ENCODE data around the gene TXNRD2. TPM values are rescaled to one million over a fixed set of nuclear protein-coding genes. Genes with fewer than 3 reads are reported as not detected.

TXNRD2 gene
- polyA plus RNA-seq, 1 donor from 2014 or later = 4.1 TPM

GRCh38 chr22:19961868-19962245, 20.2 kb upstream of the TXNRD2 start:
- no peaks in the 10 kb centered on the region for H3K79me2 ChIP-seq (replicated peaks; ENCODE audit: insufficient read depth, low read length)
- H3K9ac ChIP-seq (ENCODE audit: low read length) = no peak overlapping the region
- no peaks in the 10 kb centered on the region for H3F3A ChIP-seq (ENCODE audit: insufficient read depth, low read length, poor library complexity, severe bottlenecking)
- no peaks in the 10 kb centered on the region for H3K9me3 ChIP-seq (ENCODE audit: low read length)
- H2AFZ ChIP-seq (ENCODE audit: low read depth, low read length) = no peak overlapping the region
- H3K36me3 ChIP-seq (ENCODE audit: insufficient read depth, low read length) = no peaks in the 10 kb centered on the region
- H3K27ac ChIP-seq (ENCODE audit: low read length) = no peak overlapping the region
- H3K4me3 ChIP-seq (ENCODE audit: low read length) = no peak overlapping the region
- no peak for TF ChIP-seq EP300 (conservative IDR thresholded peaks at IDR 0.05; ENCODE audit: poor library complexity, severe bottlenecking)
- no peak for TF ChIP-seq SMC3 (conservative IDR thresholded peaks at IDR 0.05; ENCODE audit: poor library complexity)
- TF ChIP-seq POLR2AphosphoS5 (IDR thresholded peaks at IDR 0.05) = no peak
- TF ChIP-seq MXI1 (conservative IDR thresholded peaks at IDR 0.05; ENCODE audit: poor library complexity, severe bottlenecking) = no peak
- TF ChIP-seq, protein P1, sequence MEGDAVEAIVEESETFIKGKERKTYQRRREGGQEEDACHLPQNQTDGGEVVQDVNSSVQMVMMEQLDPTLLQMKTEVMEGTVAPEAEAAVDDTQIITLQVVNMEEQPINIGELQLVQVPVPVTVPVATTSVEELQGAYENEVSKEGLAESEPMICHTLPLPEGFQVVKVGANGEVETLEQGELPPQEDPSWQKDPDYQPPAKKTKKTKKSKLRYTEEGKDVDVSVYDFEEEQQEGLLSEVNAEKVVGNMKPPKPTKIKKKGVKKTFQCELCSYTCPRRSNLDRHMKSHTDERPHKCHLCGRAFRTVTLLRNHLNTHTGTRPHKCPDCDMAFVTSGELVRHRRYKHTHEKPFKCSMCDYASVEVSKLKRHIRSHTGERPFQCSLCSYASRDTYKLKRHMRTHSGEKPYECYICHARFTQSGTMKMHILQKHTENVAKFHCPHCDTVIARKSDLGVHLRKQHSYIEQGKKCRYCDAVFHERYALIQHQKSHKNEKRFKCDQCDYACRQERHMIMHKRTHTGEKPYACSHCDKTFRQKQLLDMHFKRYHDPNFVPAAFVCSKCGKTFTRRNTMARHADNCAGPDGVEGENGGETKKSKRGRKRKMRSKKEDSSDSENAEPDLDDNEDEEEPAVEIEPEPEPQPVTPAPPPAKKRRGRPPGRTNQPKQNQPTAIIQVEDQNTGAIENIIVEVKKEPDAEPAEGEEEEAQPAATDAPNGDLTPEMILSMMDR (IDR thresholded peaks at IDR 0.05; ENCODE audit: poor library complexity, severe bottlenecking) = no peak
- TF ChIP-seq RAD21 (conservative IDR thresholded peaks at IDR 0.05) = no peak
- TF ChIP-seq TAF1 (IDR thresholded peaks at IDR 0.05; ENCODE audit: low read depth) = no peak
- TF ChIP-seq, protein P2, sequence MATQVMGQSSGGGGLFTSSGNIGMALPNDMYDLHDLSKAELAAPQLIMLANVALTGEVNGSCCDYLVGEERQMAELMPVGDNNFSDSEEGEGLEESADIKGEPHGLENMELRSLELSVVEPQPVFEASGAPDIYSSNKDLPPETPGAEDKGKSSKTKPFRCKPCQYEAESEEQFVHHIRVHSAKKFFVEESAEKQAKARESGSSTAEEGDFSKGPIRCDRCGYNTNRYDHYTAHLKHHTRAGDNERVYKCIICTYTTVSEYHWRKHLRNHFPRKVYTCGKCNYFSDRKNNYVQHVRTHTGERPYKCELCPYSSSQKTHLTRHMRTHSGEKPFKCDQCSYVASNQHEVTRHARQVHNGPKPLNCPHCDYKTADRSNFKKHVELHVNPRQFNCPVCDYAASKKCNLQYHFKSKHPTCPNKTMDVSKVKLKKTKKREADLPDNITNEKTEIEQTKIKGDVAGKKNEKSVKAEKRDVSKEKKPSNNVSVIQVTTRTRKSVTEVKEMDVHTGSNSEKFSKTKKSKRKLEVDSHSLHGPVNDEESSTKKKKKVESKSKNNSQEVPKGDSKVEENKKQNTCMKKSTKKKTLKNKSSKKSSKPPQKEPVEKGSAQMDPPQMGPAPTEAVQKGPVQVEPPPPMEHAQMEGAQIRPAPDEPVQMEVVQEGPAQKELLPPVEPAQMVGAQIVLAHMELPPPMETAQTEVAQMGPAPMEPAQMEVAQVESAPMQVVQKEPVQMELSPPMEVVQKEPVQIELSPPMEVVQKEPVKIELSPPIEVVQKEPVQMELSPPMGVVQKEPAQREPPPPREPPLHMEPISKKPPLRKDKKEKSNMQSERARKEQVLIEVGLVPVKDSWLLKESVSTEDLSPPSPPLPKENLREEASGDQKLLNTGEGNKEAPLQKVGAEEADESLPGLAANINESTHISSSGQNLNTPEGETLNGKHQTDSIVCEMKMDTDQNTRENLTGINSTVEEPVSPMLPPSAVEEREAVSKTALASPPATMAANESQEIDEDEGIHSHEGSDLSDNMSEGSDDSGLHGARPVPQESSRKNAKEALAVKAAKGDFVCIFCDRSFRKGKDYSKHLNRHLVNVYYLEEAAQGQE (IDR thresholded peaks at IDR 0.05; ENCODE audit: borderline replicate concordance) = no peak
- no peak for TF ChIP-seq EZH2 (IDR thresholded peaks at IDR 0.05; ENCODE audit: borderline replicate concordance, insufficient read depth, low read length, poor library complexity, severe bottlenecking)
- no peak overlapping the region for H3K4me2 ChIP-seq (ENCODE audit: low read length)
- no peaks in the 10 kb centered on the region for H4K20me1 ChIP-seq (ENCODE audit: insufficient read depth)
- H3K9me2 ChIP-seq (ENCODE audit: insufficient read depth, low read length) = no peaks in the 10 kb centered on the region
- H3K27me3 ChIP-seq (ENCODE audit: insufficient read depth, low read depth, low read length) = no peaks in the 10 kb centered on the region

GRCh38 chr22:19961201-19961580, 19.6 kb upstream of the TXNRD2 start:
- Histone ChIP-seq H3K9me3 (ENCODE audit: low read length) (no peaks in the 10 kb centered on the region), H3K9ac (ENCODE audit: low read length) (no peak overlapping the region), H3K4me2 (ENCODE audit: low read length) (no peak overlapping the region), H3K79me2 (replicated peaks; ENCODE audit: insufficient read depth, low read length) (no peaks in the 10 kb centered on the region), H3F3A (ENCODE audit: insufficient read depth, low read length, poor library complexity, severe bottlenecking) (no peaks in the 10 kb centered on the region), H3K36me3 (ENCODE audit: insufficient read depth, low read length) (no peaks in the 10 kb centered on the region), H3K27ac (ENCODE audit: low read length) (no peak overlapping the region), H4K20me1 (ENCODE audit: insufficient read depth) (no peaks in the 10 kb centered on the region), H2AFZ (ENCODE audit: low read depth, low read length) (no peak overlapping the region), H3K27me3 (ENCODE audit: insufficient read depth, low read depth, low read length) (no peaks in the 10 kb centered on the region), H3K4me3 (ENCODE audit: low read length) (no peak overlapping the region), H3K9me2 (ENCODE audit: insufficient read depth, low read length) (no peaks in the 10 kb centered on the region)
- TF ChIP-seq MXI1 (conservative IDR thresholded peaks at IDR 0.05; ENCODE audit: poor library complexity, severe bottlenecking) (no peak), SMC3 (conservative IDR thresholded peaks at IDR 0.05; ENCODE audit: poor library complexity) (no peak)
